Breast epithelium (tissue), 3 donors: ENCODE data around the gene BRCC3.

Experiments
- CTCF ChIP-seq, 3 donors: fragments of 450-650 bp; IDR thresholded peaks; one replicate each; pipeline ENCODE4 v1.5.1; 2016 to 2017; ENCODE audit warnings: antibody characterized with exemption in 3 of 3, mild to moderate bottlenecking in 3 of 3, moderate library complexity in 3 of 3
- POLR2A ChIP-seq: fragments of 450-650 bp; IDR thresholded peaks from one replicate; pipeline ENCODE4 v1.6.1; 2016; ENCODE audit warnings: antibody characterized with exemption, mild to moderate bottlenecking, moderate library complexity
- POLR2AphosphoS5 ChIP-seq, 3 donors: sonication (generic); formaldehyde crosslinking; IDR thresholded peaks; one replicate each; pipeline ENCODE4 v1.6.1; 2017; ENCODE audit warnings: antibody characterized with exemption in 3 of 3

GRCh38 chrX:155055494-155055893 lies 15.8 kb upstream of the BRCC3 start:
- no peak for TF ChIP-seq POLR2AphosphoS5 (IDR thresholded peaks at IDR 0.05)
- TF ChIP-seq CTCF (IDR thresholded peaks at IDR 0.05) = no peak
- TF ChIP-seq POLR2A = no peak
